Kidney glomerular epithelial cell (primary cell): ENCODE data around the gene P4HA3.
A peak's percentile ranks its signal among the peaks of the same experiment; 100 is the strongest.

Source experiments
- DNase-seq: peaks from one replicate; lab custom pipeline; 2025; lab: John Stamatoyannopoulos, UW

The P4HA3 gene

GRCh38 chr11:74316772-74317505 lies 5.5 kb upstream of the P4HA3 start:
- no peak for DNase-seq

GRCh38 chr11:74312326-74312725 lies 886 bp upstream of the P4HA3 start:
- DNase-seq, result peak; percentile 21

GRCh38 chr11:74310857-74311256 lies 583 bp downstream of the P4HA3 start:
- DNase-seq, result no peak

- DNase-seq, result no peak
These were observed 4.0 kb downstream of the P4HA3 start for GRCh38 chr11:74307434-74307833.

- DNase-seq, result no peak
These were observed 4.8 kb downstream of the P4HA3 start for GRCh38 chr11:74306435-74307175.

- DNase-seq, result no peak
These were observed 12.4 kb downstream of the P4HA3 start for GRCh38 chr11:74299015-74299414.

GRCh38 chr11:74297484-74297883 lies 14.0 kb downstream of the P4HA3 start:
- no peak for DNase-seq

- no peak for DNase-seq
These were observed 22.5 kb downstream of the P4HA3 start for GRCh38 chr11:74288911-74289310.

- peak; percentile 32 for DNase-seq
These were observed 23.3 kb downstream of the P4HA3 start for GRCh38 chr11:74288161-74288560.

GRCh38 chr11:74284466-74284865 lies 27.0 kb downstream of the P4HA3 start:
- no peak for DNase-seq

GRCh38 chr11:74283580-74284180 lies 27.8 kb downstream of the P4HA3 start:
- DNase-seq, result no peak

GRCh38 chr11:74282914-74283371 lies 28.5 kb downstream of the P4HA3 start:
- DNase-seq, result no peak

GRCh38 chr11:74282421-74282820 lies 29.0 kb downstream of the P4HA3 start:
- no peak for DNase-seq

GRCh38 chr11:74280494-74280893 lies 30.9 kb downstream of the P4HA3 start:
- no peak for DNase-seq

- no peak for DNase-seq
These were observed 32.2 kb downstream of the P4HA3 start for GRCh38 chr11:74279256-74279655.

- DNase-seq, result peak; percentile 92
These were observed 32.7 kb downstream of the P4HA3 start for GRCh38 chr11:74278721-74279161.

GRCh38 chr11:74278103-74278502 lies 33.3 kb downstream of the P4HA3 start:
- no peak for DNase-seq

- no peak for DNase-seq
These were observed 34.9 kb downstream of the P4HA3 start for GRCh38 chr11:74276581-74276980.

- DNase-seq, result no peak
These were observed 39.2 kb downstream of the P4HA3 start for GRCh38 chr11:74272276-74272675.

- DNase-seq, result no peak
These were observed 42.2 kb downstream of the P4HA3 start for GRCh38 chr11:74269161-74269811.

GRCh38 chr11:74268456-74268855 lies 43.0 kb downstream of the P4HA3 start:
- no peak for DNase-seq

GRCh38 chr11:74267014-74267413 lies 44.4 kb downstream of the P4HA3 start:
- DNase-seq, result no peak
